Common myeloid progenitor, CD34-positive (primary cell): Measurements from ENCODE around the gene PTPN5.

Source experiments
- CTCF ChIA-PET: fragments of 350-600 bp; sonication (Branson Sonifier 250); formaldehyde crosslinking; loops from one replicate; lab custom pipeline; 2021; ENCODE audit warnings: antibody characterized with exemption; lab: Charles Lee
- POLR2A ChIA-PET: fragments of 350-600 bp; sonication (Branson Sonifier 250); formaldehyde crosslinking; loops from one replicate; lab custom pipeline; 2021; ENCODE audit warnings: antibody characterized with exemption; lab: Charles Lee
- DNase-seq, 3 donors: peaks; one replicate each; pipeline versions ENCODE4 v3.0.0 to v3.0.0-alpha.2; 2013
- H3K27ac ChIP-seq, 2 experiments: 1 replicate in 1 of 2; 2 replicates in 1 of 2; pipeline ENCODE4 v1.7.0; 2013; ENCODE audit warnings: inconsistent platforms in 2 of 2, low read length in 2 of 2, mild to moderate bottlenecking in 2 of 2, low read depth in 1 of 2, moderate library complexity in 1 of 2; ENCODE audit not compliant: severe bottlenecking in 2 of 2, insufficient read depth in 1 of 2, poor library complexity in 1 of 2
- H3K27me3 ChIP-seq, 5 experiments: replicated peaks in 2 of 5; 1 replicate in 3 of 5; 2 replicates in 2 of 5; pipeline versions ENCODE4 v1.6.1 to v1.7.0; 2013; ENCODE audit warnings: low read length in 4 of 5, mild to moderate bottlenecking in 2 of 5, moderate library complexity in 2 of 5, inconsistent platforms in 1 of 5; ENCODE audit not compliant: insufficient read depth in 5 of 5, control insufficient read depth in 4 of 5
- H3K36me3 ChIP-seq, 4 experiments: 1 replicate in 2 of 4; 2 replicates in 2 of 4; pipeline versions ENCODE4 v1.6.1 to v1.7.0; 2013; ENCODE audit warnings: low read length in 3 of 4, control low read depth in 1 of 4, mild to moderate bottlenecking in 1 of 4; ENCODE audit not compliant: control insufficient read depth in 4 of 4, insufficient read depth in 4 of 4
- H3K4me1 ChIP-seq, 4 experiments: 1 replicate in 3 of 4; 2 replicates in 1 of 4; pipeline versions ENCODE4 v1.6.1 to v1.7.1; 2013; ENCODE audit warnings: low read length in 3 of 4, mild to moderate bottlenecking in 3 of 4, control low read depth in 1 of 4, inconsistent platforms in 1 of 4, moderate library complexity in 1 of 4; ENCODE audit not compliant: control insufficient read depth in 4 of 4, insufficient read depth in 4 of 4; ENCODE audit errors: control extremely low read depth in 1 of 4
- H3K4me3 ChIP-seq, 7 experiments: 1 replicate in 4 of 7; 2 replicates in 3 of 7; pipeline versions ENCODE4 v1.5.1 to v1.7.0; 2013; ENCODE audit warnings: mild to moderate bottlenecking in 7 of 7, low read length in 6 of 7, moderate library complexity in 6 of 7, inconsistent platforms in 2 of 7, low read depth in 2 of 7, control low read depth in 1 of 7; ENCODE audit not compliant: insufficient read depth in 4 of 7, control insufficient read depth in 1 of 7; ENCODE audit errors: extremely low read depth in 1 of 7
- H3K9me3 ChIP-seq, 5 experiments: 1 replicate in 4 of 5; 2 replicates in 1 of 5; pipeline versions ENCODE4 v1.6.1 to v1.7.1; 2013; ENCODE audit warnings: low read length in 4 of 5, mild to moderate bottlenecking in 2 of 5, inconsistent platforms in 1 of 5, low read depth in 1 of 5, moderate library complexity in 1 of 5; ENCODE audit not compliant: control insufficient read depth in 4 of 5, insufficient read depth in 2 of 5; ENCODE audit errors: control extremely low read depth in 1 of 5
- WGBS: methylation state at CpG from one replicate; pipeline ENCODE4 v1.1.5; 2013; ENCODE audit not compliant: insufficient coverage; 5-methylcytosine and 5-hydroxymethylcytosine counted together

PTPN5 gene

DNA sequence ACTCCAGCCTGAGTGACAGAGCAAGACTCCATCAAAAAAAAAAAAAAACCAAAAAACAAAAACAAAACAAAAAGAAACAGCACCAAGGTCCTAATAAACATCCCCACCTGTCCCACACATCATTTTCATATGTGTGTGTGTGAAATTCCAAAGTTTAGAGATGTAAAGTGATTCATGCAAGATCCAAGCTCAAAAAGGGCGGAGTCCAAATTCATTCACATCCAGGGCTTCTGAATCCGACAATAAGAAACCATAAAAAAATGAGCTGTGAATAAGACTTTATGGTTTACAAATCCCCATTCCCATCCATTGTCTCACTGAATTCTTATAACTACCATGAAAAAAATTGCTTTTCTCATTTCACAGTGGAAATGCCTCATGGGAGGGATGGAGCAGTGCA is 34.7 kb downstream of the PTPN5 start:
- no peak overlapping the region for H3K4me3 ChIP-seq
- H3K9me3 ChIP-seq, result no peaks in the 10 kb centered on the region
- H3K36me3 ChIP-seq, result no peaks in the 10 kb centered on the region
- ChIA-PET POLR2A (no interaction called here), CTCF (interaction anchor here (3.6 kb wide), 1 partner anchor 16 kb away, joined by 12 read pairs; no protein-coding TSS in a partner anchor)
- no peaks in the 10 kb centered on the region for H3K4me1 ChIP-seq
- no peak for DNase-seq
- no CpG with 5 or more reads among the region's 2 CpGs for WGBS
- H3K27me3 ChIP-seq, result peaks cover 0 to 2% (median 0%) of the 10 kb centered on the region in 5 experiments
- no peak overlapping the region for H3K27ac ChIP-seq

DNA sequence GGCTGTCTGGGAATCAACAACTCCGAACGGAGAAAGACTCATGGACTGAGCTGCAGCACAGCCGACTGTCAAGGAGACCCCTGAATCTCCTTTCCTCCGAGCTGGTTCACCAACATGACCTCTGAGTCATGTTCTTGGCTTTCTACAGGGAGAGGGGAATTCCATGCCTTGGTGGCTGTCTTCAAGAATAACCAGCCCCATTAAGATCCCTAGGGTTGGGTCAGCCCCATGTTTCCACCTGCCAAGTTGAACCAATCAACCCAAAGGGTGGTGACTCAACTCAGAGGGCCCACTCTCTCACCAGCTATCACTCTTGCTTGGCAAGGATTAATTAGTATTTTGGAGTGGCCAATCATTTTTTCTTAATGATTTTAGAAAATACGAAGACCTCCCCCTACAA is 37.3 kb downstream of the PTPN5 start:
- CTCF ChIA-PET, result interaction anchor here (1.4 kb wide), 1 partner anchor 9 kb away, joined by 3 read pairs; no protein-coding TSS in a partner anchor
- POLR2A ChIA-PET, result no interaction called here
- Histone ChIP-seq H3K9me3 (no peaks in the 10 kb centered on the region), H3K4me1 (peaks cover 0 to 7% (median 1%) of the 10 kb centered on the region in 4 experiments), H3K27me3 (no peaks in the 10 kb centered on the region), H3K27ac (no peak overlapping the region), H3K4me3 (no peak overlapping the region), H3K36me3 (no peaks in the 10 kb centered on the region)
- no peak for DNase-seq
- WGBS, result 94% methylated on average over 5 of the region's 5 CpGs

DNA sequence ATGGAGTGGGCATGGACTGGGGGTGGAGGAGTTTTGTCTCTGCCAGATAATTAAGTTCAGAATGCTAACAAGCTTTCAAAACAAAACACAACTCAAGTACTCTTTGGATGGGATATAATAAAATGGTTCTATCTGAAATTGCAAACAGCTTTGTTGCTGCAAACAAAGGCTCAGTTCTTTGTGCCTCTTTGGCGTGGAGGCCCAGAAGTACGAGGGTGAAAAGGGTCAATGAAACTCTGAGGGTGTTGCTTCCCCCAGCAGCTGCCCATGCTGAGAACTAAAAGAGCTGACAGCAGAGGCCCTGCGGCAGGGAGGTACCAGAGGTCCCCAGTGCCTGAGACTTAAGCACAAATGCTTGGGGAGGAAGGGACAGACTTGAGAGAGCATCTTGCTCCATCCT is 39.1 kb downstream of the PTPN5 start:
- Histone ChIP-seq H3K4me3 (no peak overlapping the region), H3K27ac (no peak overlapping the region), H3K27me3 (no peaks in the 10 kb centered on the region), H3K36me3 (no peaks in the 10 kb centered on the region), H3K9me3 (no peaks in the 10 kb centered on the region), H3K4me1 (peaks cover 0 to 8% (median 3%) of the 10 kb centered on the region in 4 experiments)
- POLR2A ChIA-PET, result no interaction called here
- 86% methylated on average over 3 of the region's 3 CpGs for WGBS
- CTCF ChIA-PET, result interaction anchor here (1.1 to 5.0 kb wide), 3 partner anchors 10 to 16 kb away, joined by 3 to 19 read pairs (median 5); no protein-coding TSS in a partner anchor
- DNase-seq, result no peak

DNA sequence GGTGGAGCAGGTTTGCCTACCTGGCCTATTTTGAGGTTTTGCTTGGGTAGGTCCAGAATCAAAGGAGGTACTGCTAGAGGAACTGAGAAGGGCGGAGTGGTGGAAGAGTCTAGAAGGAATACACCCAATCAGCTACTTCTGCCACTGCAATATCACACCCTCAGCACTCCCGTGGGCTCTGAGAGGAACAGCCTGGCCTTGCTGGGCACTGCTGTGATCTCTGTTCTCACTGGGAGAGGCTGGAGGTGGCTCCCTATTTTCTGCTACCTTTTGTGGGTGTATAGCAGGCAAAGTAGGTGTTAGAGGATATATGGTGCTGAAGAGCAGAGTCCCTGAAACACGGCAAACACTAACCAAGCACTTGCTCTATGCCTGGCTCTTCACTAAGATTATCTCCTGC is 40.7 kb downstream of the PTPN5 start:
- H3K9me3 ChIP-seq, result no peaks in the 10 kb centered on the region
- no peaks in the 10 kb centered on the region for H3K36me3 ChIP-seq
- no CpG with 5 or more reads among the region's 3 CpGs for WGBS
- H3K4me1 ChIP-seq, result peaks cover 0 to 8% (median 3%) of the 10 kb centered on the region in 4 experiments
- H3K27ac ChIP-seq, result no peak overlapping the region
- no peak overlapping the region for H3K4me3 ChIP-seq
- DNase-seq, result no peak
- CTCF ChIA-PET, result interaction anchor here (1.3 to 5.0 kb wide), 2 partner anchors 8 to 13 kb away, joined by 3 to 19 read pairs; no protein-coding TSS in a partner anchor
- POLR2A ChIA-PET, result no interaction called here
- H3K27me3 ChIP-seq, result no peaks in the 10 kb centered on the region

DNA sequence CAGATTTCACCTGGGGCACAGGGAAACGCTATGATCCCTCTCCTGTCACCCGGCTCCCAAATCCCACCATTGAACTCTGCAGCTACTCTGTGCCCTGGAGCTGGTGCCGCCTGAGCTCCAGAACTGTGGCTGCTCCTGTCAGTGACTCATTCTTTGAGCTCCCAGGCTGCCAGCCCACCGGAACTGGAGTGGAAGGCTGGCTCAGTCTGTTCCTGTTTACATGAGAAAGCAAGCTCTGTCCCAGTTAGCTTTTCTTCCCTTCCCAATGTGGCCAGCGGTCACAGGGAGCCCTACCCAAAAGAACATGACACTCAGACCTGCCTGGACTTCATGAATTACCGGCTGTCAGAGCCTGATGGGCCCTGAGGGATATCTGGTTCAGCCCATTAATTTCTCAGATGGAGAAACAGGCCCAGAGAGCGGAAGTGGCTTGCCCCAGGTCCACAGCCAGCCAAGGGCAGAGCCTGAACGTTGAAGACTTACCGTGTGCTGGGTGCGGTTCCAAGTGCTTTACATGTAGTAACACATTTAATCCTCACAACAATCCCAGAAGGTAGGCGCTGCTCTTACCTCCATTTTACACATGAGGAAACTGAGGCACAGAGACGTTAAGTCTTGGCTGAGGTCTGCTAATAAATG is 41.8 kb downstream of the PTPN5 start:
- H3K9me3 ChIP-seq, result no peaks in the 10 kb centered on the region
- H3K4me3 ChIP-seq, result no peak overlapping the region
- no peak overlapping the region for H3K27ac ChIP-seq
- no peaks in the 10 kb centered on the region for H3K27me3 ChIP-seq
- H3K4me1 ChIP-seq, result peaks cover 0 to 8% (median 3%) of the 10 kb centered on the region in 4 experiments
- ChIA-PET POLR2A (no interaction called here), CTCF (interaction anchor here (5.0 kb wide), 1 partner anchor 12 kb away, joined by 19 read pairs; no protein-coding TSS in a partner anchor)
- peak in 2 of 3 donors; percentile 42 to 56 for DNase-seq
- 66% methylated on average over 9 of the region's 12 CpGs for WGBS
- H3K36me3 ChIP-seq, result no peaks in the 10 kb centered on the region

DNA sequence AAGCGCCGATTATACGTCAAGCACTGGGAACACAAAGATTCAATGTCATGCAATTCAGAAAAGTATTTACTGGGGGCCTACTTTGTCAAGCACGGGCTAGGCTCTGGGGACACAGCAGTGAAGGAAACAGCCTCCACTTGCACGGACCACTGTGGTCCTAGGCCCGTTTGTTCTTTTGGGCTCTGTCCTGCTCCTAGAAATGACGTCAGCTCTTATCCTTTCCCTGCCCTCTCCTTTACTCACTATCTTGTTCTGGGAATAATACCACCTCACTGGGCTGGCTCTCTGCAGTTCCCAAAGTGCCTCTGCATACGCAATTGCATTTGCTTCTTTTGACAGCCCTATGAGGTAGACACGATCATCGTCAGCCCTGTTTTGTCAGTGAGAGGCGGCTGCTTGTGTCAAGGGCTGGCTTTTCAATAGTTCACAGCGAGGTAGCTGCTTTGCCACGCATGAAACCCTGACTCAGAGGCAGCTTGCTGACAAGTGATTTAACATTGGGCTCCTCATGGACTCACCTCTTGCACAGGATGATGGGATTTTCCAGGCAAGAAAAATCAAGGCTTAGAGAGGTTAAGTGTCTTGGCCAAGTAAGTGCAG is 42.7 kb downstream of the PTPN5 start:
- H3K9me3 ChIP-seq, result no peaks in the 10 kb centered on the region
- DNase-seq, result no peak
- no peaks in the 10 kb centered on the region for H3K36me3 ChIP-seq
- no peaks in the 10 kb centered on the region for H3K27me3 ChIP-seq
- WGBS, result 94% methylated on average over 13 of the region's 13 CpGs
- H3K4me1 ChIP-seq, result peaks cover 0 to 8% (median 3%) of the 10 kb centered on the region in 4 experiments
- no peak overlapping the region for H3K4me3 ChIP-seq
- ChIA-PET POLR2A (no interaction called here), CTCF (interaction anchor here (5.0 kb wide), 1 partner anchor 11 kb away, joined by 19 read pairs; no protein-coding TSS in a partner anchor)
- no peak overlapping the region for H3K27ac ChIP-seq

DNA sequence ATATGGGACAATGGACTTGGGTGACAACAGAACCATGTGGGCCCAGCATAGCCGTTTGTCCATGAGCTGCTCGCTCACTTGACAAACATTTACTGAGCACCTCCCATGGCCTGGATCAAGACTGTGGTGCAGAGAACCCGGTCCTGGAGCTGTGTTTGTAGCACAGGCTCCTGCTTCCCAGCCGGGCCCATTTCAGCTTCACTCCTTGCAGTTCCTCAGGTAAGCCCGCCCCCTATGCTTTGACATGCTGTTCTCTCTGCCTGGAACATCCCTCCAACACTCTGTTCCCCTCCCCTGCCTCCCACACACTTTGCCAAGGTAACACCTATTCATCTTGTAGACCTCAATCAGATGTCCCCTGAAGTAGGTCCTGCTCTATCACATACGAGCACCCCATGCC is 46.3 kb downstream of the PTPN5 start:
- POLR2A ChIA-PET, result no interaction called here
- whole genome bisulfite sequencing, result 95% methylated on average over 6 of the region's 6 CpGs
- peaks cover 0 to 8% (median 3%) of the 10 kb centered on the region in 4 experiments for H3K4me1 ChIP-seq

More for the DNA sequence above, 46.3 kb downstream of the PTPN5 start:
- no peak overlapping the region for H3K27ac ChIP-seq
- H3K36me3 ChIP-seq, result no peaks in the 10 kb centered on the region
- H3K4me3 ChIP-seq, result no peak overlapping the region
- CTCF ChIA-PET, result interaction anchor here (1.5 to 2.4 kb wide), 3 partner anchors 9 to 20 kb away, joined by 3 to 7 read pairs (median 3); no protein-coding TSS in a partner anchor
- DNase-seq, result no peak
- H3K27me3 ChIP-seq, result no peaks in the 10 kb centered on the region
- no peaks in the 10 kb centered on the region for H3K9me3 ChIP-seq
